ENCODE results near the gene C17orf67. TPM values are rescaled to one million over a fixed set of nuclear protein-coding genes. Genes with fewer than 3 reads are reported as not detected.

C17orf67 gene
- total and polyA plus RNA-seq, 2 of the 13 experiments (the other 11 are each of a cell fraction or from before 2014, with no cell fraction given): 0.41 to 0.86 TPM

- TF ChIP-seq DBP (CRISPR knock-in tag; IDR thresholded peaks at IDR 0.05; ENCODE audit: not compliant biosample characterization): no peak
- TF ChIP-seq PRDM10 (CRISPR knock-in tag; IDR thresholded peaks at IDR 0.05; ENCODE audit: low read depth): no peak
- TF ChIP-seq, protein P1, sequence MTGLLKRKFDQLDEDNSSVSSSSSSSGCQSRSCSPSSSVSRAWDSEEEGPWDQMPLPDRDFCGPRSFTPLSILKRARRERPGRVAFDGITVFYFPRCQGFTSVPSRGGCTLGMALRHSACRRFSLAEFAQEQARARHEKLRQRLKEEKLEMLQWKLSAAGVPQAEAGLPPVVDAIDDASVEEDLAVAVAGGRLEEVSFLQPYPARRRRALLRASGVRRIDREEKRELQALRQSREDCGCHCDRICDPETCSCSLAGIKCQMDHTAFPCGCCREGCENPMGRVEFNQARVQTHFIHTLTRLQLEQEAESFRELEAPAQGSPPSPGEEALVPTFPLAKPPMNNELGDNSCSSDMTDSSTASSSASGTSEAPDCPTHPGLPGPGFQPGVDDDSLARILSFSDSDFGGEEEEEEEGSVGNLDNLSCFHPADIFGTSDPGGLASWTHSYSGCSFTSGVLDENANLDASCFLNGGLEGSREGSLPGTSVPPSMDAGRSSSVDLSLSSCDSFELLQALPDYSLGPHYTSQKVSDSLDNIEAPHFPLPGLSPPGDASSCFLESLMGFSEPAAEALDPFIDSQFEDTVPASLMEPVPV (CRISPR knock-in tag; IDR thresholded peaks at IDR 0.05): peak; percentile 81
- no peak for TF ChIP-seq TEF (CRISPR knock-in tag; IDR thresholded peaks at IDR 0.05)
- 0 out of 2 replicates have a peak, but pooled peaks have one; percentile 64 for TF ChIP-seq DNMT3B (CRISPR knock-in tag; conservative IDR thresholded peaks at IDR 0.05)
- no peak for TF ChIP-seq SP2 (CRISPR knock-in tag; IDR thresholded peaks at IDR 0.05)
- no peak for TF ChIP-seq ZNF17 (CRISPR knock-in tag; IDR thresholded peaks at IDR 0.05)
- TF ChIP-seq ZNF451 (CRISPR knock-in tag; IDR thresholded peaks at IDR 0.05): no peak
- TF ChIP-seq TOPORS (CRISPR knock-in tag; IDR thresholded peaks at IDR 0.05): no peak
- TF ChIP-seq NONO (IDR thresholded peaks at IDR 0.05): no peak
- TF ChIP-seq NONO (CRISPR knock-in tag; conservative IDR thresholded peaks at IDR 0.05): peak; percentile 53; the same call in 1 of the 2 replicates
- TF ChIP-seq IRF2 (CRISPR knock-in tag; IDR thresholded peaks at IDR 0.05): peak; percentile 67; the same call in 1 of the 2 replicates
- no peak for TF ChIP-seq ATM (IDR thresholded peaks at IDR 0.05; ENCODE audit: borderline replicate concordance)
- 0 out of 2 replicates have a peak, but pooled peaks have one; percentile 56 for TF ChIP-seq ZNF225 (CRISPR knock-in tag; IDR thresholded peaks at IDR 0.05)
- no peak for TF ChIP-seq STAT5B (CRISPR knock-in tag; IDR thresholded peaks at IDR 0.05)
- TF ChIP-seq SNRNP70 (IDR thresholded peaks at IDR 0.05; ENCODE audit: low read depth, low read length): no peak
- no peak for TF ChIP-seq NCOA2 (CRISPR knock-in tag; IDR thresholded peaks at IDR 0.05)
- peak; percentile 78; the same call in 1 of the 2 replicates for TF ChIP-seq ZNF768 (CRISPR knock-in tag; IDR thresholded peaks at IDR 0.05)
- peak; percentile 73 for TF ChIP-seq ZGPAT (CRISPR knock-in tag; IDR thresholded peaks at IDR 0.05)
- no peak for TF ChIP-seq HOMEZ (CRISPR knock-in tag; IDR thresholded peaks at IDR 0.05; ENCODE audit: low read depth)
These were observed 53.6 kb downstream of the C17orf67 start (continued) for GRCh38 chr17:56779898-56780777.
